Measurements from ENCODE around the gene C1orf56.

DNA sequence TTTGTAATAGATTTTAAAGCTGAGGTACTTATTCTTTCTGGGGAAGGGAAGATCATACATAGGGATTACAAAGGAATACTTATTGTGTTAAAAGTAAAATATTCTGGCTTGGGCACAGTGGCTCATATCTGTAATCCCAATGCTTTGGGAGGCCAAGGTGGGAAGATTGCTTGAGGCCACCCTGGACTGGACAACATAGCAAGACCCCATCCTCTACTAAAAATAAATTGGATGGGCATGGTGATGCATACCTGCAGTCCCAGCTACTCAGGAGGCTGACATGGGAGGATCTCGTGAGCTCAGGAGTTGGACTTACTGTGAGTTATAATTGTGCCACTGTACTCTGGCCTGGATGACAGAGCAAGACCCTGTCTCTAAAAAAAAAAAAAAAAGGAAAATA is 50.6 kb downstream of the C1orf56 start:
- TF ChIP-seq POLR2A (IDR thresholded peaks at IDR 0.05), result no peak
- TF ChIP-seq CTCF (IDR thresholded peaks at IDR 0.05), result no peak

Data from lower leg skin (tissue), 3 donors.